GM19099 (cell line): ENCODE measurements around the gene TRIP10.

Experiments
- POLR2A ChIP-seq: IDR thresholded peaks from 3 replicates; pipeline ENCODE4 v1.6.1; 2011; ENCODE audit warnings: low read depth; ENCODE audit not compliant: insufficient read length; ENCODE audit errors: extremely low read depth

The TRIP10 gene

DNA sequence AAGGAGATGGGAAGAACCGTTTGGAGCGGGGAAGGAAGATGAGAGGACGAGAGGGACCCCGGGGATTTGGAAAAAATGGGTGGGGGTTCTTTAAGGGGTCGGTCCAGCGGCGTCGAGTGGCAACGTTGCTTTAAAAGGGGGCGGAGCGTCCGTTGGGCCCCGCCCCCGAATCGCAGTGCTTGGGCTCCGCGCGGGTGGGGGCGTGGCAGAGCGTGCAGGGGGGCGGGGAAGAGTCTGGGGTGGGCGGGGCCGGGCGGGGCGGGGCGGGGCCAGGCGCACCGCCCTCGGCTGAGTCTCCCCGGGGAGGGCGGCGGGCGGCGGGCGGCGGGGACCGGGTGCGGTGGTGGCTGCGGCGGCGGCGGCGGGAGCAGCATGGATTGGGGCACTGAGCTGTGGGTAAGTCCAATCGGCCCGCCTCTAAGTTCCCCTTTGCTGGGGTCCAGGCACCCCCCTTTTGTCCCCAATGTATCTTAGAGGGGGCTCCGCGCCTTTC is at the start of gene TRIP10:
TSS of gene TRIP10 (plus strand) at position 291 of the 493 bp plus-strand sequence. CDS start at position 373, 82 bp downstream.
- no peak for TF ChIP-seq POLR2A

DNA sequence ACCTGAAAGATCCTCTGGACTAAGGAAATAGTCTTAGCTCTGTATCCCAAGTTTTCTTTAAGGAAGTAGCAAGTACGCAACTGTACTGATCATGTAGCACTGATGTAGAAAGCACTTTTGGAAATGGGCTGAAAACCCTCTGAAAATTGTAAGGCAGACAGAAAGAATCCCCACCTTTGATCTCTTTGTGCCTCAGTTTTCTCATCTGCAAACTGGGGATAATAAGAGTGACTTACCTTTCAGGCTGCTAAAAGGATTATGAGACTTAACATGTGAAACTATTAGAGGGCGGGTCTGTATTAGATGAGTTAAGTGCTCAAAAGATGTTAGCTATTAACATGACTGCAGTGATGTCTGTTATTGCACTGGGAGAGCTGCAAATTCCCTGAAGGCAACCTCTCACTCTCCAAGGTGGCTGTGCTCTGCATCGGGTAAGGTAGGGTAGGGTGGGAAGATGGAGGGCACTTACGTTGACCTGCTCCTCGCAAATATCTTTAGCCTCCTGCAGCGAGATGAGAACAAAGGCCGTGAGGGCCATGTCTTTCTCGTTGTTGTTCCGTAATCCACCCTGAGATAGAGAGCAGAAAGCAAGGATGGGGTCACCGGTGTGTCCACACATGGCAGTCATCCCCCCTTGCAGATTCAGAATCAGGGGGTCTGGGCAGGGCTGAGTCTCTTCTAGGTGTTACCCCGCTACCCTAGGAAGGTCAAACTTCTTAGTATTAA is 49.2 kb upstream of the TRIP10 start:
- no peak for TF ChIP-seq POLR2A

GRCh38 chr19:6691342-6691741 is 48.1 kb upstream of the TRIP10 start:
- TF ChIP-seq POLR2A = no peak

GRCh38 chr19:6692027-6692426 is 47.5 kb upstream of the TRIP10 start:
- TF ChIP-seq POLR2A = no peak

DNA sequence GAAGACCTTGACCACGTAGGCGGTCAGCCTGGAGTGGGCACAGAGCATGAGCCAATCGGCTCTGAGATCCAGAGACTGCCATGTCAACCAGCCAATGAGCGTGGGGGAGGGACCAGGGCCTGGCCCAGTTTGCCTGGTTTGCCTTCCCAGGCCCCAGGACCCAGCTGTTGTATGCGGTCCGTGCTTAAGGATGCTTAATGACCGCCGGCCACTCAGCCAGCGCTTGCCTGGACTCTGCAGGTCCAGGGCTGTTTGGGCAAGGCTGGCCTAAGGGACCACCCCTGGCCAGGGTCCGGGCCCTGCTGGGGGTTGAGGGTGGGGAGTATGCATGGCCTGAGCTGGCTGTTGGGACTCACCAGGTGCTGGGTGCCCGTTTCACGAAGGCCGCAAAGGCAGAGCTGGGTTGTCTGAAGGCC is 46.4 kb upstream of the TRIP10 start:
- TF ChIP-seq POLR2A = no peak

DNA sequence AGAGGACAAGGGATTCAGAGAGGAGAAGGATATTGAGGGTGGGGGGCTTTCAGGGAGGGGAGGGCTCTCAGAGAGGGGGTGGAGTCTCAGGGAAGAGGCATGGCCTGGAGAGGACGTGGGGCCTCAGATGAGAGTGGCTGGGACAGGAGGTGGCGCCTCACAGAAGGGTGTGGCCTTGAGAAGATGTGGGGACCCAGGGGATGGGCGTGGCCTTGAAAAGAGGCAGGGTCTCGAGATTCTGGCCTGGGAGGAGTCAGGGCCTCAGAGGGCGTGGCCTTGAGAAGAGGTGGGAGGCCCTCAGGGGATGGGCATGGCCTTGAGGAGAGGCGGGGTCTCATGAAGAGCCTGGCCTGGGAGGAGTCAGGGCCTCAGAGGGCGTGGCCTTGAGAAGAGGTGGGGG is 45.8 kb upstream of the TRIP10 start:
- TF ChIP-seq POLR2A = no peak

DNA sequence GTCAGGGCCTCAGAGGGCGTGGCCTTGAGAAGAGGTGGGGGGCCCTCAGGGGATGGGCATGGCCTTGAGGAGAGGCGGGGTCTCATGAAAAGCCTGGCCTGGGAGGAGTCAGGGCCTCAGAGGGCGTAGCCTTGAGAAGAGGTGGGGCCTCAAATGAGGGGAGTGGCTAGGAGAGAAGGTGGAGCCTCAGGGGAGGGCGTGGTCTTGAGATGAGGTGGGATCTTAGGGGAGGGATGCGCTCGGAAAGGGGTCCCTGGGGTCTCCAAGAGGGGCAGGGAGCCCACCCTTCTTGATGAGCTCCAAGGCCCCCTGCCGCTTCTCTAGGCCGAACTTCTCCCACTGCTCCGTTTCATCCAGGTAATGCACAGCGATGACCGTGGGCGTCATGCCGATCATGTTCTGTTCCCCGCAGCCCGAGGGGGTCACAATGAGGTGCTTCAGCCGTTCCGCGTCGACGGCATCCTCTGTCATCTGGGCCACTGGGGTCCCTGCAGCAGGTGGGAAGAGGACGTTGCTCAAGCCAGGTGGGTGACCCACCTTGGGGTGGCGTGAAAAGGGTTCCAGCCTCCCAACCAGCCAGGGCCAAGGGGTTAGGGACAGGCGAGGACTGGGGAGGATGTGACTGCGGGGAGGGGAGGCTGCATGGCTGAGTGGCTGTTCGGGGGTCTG is 45.2 kb upstream of the TRIP10 start:
- no peak for TF ChIP-seq POLR2A

DNA sequence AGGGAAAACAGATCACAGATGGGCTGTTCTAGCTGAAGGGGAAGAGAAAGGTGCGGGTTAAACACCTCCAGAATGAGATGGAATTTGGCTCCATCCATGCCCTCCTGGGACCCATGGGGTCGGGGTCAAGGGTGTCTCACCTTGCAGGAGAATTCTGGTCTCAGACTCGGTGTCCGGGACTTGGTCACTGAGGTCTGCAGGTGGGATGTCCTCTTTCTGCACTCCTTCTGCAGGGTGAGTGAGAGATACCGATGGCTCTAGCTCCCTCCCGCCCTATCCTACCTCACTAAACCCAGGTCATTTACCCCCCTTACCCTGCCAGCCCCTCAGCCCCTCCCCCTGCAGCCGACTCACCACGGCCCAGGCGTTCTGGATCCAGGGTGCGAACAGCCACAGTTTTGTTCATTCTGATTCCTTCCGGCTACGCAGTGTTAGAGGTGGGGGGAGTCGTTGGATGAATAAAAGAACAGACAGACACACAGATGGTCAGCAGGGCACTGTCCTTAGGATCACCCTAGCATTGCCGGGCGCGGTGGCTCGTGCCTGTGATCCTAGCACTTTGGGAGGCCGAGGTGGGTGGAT is 43.1 kb upstream of the TRIP10 start:
- no peak for TF ChIP-seq POLR2A

DNA sequence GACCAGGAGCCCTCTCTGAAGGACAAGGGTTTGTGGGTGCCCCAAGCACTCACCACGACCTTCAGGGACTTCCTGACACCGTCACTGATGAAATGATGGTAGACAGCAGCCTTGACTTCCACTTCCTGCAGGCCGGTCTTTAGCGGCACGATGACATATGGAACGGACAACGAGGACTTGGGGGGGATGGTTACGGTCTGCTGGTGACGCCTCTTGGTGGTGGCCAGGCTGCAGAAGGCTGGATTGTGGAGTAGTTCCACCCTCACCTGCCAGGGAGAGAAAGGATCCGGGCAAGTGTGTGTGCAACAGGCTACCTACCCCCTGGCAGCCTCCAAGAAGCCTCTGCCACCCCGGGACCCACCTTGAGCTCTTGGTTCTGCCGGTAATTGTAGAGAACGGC is 42.2 kb upstream of the TRIP10 start:
- no peak for TF ChIP-seq POLR2A

DNA sequence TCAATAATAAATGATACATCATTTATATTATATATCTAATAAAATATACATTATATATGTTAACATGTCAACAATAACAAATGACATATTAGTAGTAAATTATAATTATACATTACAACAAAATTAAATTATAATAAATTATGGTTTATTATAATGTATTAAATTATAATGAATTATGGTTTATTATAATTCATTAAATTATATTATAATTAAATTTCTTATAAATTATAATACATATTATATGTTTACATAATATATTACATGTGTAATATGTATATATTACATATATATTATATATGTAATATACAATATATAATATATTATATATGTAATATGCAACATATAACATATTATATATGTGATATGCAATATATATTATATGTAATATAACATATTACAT is 39.5 kb upstream of the TRIP10 start:
- TF ChIP-seq POLR2A = no peak

- no peak for TF ChIP-seq POLR2A
Measured at GRCh38 chr19:6700586-6701316, 38.7 kb upstream of the TRIP10 start.

- TF ChIP-seq POLR2A = no peak
Measured at GRCh38 chr19:6705931-6706632, 33.4 kb upstream of the TRIP10 start.

- TF ChIP-seq POLR2A = no peak
Measured at GRCh38 chr19:6706633-6706958, 32.9 kb upstream of the TRIP10 start.

GRCh38 chr19:6707011-6707657 is 32.3 kb upstream of the TRIP10 start:
- TF ChIP-seq POLR2A = no peak
